Measurements from ENCODE around the gene XIST.

GRCh38 chrX:73799888-73800287 lies 52.6 kb downstream of the XIST start:
- TF ChIP-seq NR2F6 (CRISPR knock-in tag; IDR thresholded peaks at IDR 0.05), result no peak
- no peak for TF ChIP-seq SMARCE1 (IDR thresholded peaks at IDR 0.05)
- TF ChIP-seq ZKSCAN8 (CRISPR knock-in tag; IDR thresholded peaks at IDR 0.05), result no peak
- TF ChIP-seq BCLAF1 (IDR thresholded peaks at IDR 0.05; ENCODE audit: borderline replicate concordance in 1 of 2, control insufficient read depth in 1 of 2, low read depth in 2 of 2, low read length in 1 of 2), result no peak
- no peak for TF ChIP-seq CTCF (IDR thresholded peaks at IDR 0.05 in 2 of 3, conservative IDR thresholded peaks at IDR 0.05 in 1 of 3; ENCODE audit: insufficient read depth in 2 of 3, low read depth in 1 of 3, low read length in 3 of 3)
- no peak for TF ChIP-seq TAF15 (IDR thresholded peaks at IDR 0.05; ENCODE audit: low read depth, low read length)
- TF ChIP-seq HNRNPL (IDR thresholded peaks at IDR 0.05; ENCODE audit: low read depth, low read length), result no peak
- no peak for TF ChIP-seq RFX5 (IDR thresholded peaks at IDR 0.05; ENCODE audit: low read depth, low read length)

All from K562 (cell line).